OCI-M2 (cell line): ENCODE data around the gene MATCAP1.
A peak's percentile ranks its signal among the peaks of the same experiment; 100 is the strongest.

Experiments used
- DNase-seq: peaks from one replicate; lab custom pipeline; 2025; ENCODE audit not compliant: unreplicated experiment; lab: John Stamatoyannopoulos, UW

The MATCAP1 gene

DNA sequence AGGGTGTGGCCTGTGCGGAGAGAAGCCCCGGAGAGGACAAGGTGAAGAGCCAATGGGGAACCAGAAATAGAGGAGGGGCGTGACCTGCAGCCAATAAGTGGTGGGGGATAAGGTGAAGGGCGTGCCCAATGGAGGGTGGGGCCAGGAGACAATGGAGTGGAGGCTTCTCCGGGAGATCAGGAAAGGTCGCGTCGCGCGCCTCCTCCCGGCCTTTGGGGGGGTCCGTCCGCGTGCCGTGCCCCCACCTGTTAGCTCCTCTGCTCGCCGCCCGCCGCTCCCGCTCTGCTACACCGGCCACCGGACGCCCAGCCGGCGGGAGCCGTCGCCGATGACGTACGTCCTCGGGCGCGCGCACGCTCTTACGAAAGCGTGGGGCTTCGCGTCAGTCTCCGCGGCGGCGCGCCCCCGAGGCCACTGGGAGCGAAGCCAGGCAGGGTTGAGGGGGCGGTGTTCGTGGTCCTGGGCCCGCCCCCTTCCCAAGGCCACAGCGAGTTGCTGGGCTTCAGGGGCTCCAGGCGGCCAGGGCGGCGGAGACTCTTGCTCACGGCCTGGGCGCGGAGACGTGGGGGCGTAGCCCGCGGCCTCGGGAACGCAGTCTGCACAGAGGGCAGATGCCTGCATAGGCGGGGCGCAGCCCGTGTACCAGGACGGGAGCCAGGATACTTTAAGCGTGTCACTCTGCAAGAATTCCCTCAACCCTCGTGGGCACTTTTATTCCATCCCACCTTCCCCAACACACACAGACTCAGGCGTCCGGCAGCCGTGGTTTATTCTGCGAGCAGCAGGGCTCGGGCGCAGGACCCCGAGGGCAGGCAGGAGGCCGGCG is at the start of gene MATCAP1:
MATCAP1 (minus strand) TSS at position 337 of the 826 bp plus-strand sequence. CDS start 3,353 bp downstream, outside the sequence.
- DNase-seq = peak; percentile 80

DNA sequence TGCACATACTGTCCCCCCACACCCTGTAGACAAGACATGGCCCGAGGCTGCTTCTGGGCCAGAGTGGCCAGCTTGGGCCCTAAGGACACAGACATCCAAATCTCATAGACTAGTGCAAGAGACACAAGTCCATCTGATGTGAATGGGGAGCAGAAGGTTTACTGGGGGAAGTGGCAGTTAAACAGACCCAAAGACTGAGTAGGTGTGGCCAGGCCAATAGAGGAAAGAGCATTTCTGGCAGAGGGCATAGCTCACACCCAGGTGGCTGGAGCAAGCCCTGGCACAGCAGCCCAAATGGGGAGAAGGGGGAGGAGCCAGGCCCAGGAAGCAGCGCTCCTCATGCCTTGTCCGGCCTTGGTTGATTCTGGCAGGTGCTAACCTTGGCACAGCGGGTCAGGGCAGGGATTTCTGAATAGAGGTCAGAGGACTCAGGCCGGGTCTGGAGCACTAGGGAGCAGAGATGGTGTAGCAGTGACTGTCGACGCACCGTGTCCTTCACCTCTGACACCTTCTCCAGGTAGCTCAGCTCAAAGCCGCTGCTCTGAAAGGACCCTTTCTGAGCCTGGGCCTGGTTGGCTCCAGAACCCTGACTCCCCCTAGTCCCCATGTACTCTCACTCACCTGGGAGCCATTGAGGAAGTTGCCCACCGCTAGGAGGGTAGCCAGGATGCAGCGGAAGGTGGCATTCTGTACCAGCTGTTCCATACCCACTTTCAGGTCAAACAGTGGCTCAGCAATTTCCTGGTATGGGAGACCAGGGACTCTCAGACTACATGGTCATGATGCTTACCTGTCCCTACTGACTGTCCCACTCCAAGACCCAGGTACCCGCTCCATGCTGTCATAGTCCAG is 47.3 kb upstream of the MATCAP1 start:
- DNase-seq = no peak

DNA sequence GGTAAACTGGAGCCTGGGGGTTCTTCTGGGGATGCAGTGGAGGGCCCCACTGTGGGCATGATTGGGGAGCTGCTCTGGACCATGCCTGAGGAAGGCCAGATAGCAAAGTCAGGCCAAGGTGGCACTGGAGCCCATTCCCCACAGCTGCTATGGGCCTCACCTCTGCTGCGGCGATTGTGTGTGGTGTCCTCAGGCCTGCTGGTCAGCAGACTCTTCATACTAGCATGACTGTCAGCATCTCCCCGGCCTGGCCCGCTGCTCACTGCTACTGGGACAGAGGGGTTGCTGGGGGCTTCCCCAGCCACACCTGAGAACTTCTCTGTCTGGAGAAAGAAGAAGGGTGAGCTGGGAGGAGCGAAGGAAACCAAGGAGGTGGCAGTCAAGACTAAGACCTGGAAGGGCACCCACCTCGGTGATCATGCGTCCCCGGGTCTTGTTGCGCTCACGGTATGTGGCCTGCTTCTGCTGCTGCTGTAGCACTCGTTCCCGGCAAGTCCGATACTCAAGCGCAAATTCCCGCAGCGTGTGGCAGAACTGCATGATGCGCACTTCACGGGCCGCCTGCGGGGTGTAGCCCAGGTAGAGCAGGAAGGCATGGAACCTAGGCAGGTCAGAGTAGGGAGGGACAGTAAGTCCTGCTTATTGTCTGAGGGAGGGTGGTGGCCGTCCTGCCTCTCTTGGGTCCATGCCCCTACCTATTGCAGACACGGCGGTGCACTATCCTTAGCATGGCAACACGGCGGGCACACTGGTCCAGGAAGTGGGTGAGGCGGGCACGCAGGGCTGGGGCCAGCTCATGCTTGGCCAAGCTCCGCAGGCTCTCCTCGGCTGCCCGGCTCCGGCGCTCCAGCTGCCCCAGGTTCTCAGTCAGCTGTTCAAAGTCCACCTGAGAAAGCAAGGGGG is 46.4 kb upstream of the MATCAP1 start:
- no peak for DNase-seq

DNA sequence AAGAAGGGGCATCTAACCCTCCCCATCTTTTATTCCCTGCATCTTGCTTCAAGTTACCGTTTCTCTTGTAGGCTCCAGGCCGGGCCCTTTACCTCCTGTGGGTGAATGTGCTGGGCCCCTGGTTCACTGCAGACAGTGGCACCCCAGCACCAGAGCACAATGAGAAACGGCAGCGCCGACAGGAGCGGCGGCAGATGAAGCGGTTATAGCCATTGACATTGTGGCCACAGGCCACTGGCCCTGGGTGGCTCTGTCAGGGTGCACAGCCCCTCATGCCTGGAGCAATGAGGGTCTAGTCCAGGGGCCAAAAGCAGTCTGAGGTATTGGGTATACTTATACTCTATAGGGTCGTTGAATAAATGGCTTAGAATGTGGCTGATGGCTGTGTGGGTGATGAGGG is 45.1 kb upstream of the MATCAP1 start:
- no peak for DNase-seq

DNA sequence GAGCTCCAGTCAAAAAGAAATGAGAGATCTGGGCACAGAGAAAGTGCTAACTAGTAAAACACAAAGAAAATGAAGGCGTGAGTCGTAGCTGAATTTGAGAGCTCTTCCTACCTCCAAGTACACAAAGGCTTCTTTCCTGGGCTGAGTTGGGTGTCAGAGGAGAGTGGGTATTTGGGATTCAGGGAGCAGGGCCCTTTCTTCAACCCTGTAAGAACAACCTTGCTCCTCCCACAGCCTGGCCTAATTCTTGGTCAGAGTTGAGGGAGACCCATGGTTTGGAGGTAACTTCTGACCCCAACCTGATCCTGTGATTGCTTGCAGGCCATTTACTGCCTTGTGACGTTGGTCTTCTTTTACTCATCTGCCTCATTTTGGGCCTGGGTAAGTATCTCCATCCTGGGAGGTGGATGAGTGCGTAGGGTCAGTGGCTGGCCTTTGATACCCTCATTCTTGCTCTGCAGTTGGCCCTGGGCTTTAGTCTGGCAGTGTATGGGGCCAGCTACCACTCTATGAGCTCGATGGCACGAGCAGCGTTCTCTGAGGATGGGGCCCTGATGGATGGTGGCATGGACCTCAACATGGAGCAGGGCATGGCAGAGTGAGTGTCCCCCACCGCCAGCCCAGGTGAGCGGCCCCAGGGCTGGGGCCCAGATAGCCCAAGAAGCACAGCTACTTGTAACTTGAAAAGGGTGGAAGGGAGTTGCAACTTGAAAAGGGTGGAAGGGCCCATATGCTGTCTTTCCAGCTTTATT is 44.4 kb upstream of the MATCAP1 start:
- DNase-seq = no peak

DNA sequence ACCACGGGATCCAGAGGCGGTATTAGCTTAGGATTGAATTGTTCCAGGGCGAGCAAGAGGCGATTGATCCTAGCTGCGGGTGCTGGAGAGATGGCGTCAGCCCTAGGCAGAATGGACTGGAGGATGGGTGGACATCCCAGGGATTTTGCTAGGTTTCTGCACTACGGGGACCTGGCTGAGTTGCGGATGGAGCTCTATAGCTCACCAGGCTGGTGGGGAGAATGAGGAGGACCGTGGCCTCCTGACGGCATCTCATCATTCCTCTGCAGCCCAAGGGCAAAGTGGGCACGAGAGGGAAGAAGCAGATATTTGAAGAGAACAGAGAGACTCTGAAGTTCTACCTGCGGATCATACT is 43.8 kb upstream of the MATCAP1 start:
- no peak for DNase-seq

DNA sequence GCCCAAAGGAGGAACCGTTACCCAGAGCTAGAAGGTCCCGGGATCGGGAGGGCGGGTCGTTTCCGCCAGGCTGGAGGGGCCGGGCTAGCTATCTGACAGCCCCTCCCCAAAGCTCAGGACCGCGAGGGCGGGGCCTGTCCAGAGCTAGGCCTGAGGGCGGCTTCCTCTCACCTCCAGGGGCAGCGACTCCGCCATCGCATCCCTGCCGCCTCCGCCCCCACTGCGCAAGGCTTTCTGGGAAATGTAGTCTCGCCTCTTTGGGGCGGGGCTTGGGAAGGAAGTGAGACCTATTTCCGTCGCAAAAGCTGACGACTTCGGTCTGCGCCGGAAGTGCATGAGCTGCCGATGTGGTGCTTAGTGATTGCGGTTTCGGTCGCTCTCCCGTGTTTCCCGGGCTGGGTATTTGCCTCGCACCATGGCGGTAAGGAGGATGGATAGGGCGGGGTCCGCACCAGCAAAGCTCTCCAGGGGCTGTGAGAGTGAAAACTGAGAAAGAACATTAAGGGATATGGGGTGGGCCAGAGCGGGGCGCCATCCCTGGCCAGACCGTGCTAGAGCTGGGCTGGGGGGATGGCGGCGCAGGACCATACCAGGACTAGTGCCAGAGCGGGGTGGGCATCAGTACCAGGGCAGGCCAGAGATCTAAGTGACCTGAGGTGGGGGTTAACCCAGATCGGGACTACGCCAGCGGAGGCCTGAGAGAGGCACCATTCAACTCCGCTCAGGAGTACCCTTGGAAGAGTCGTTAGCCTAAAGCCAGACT is 43.2 kb upstream of the MATCAP1 start, which contains the start of gene TMEM208:
TMEM208 (plus strand) TSS at position 327 of the 763 bp plus-strand sequence; CDS start at position 416, 89 bp downstream.
- DNase-seq = peak; percentile 71

DNA sequence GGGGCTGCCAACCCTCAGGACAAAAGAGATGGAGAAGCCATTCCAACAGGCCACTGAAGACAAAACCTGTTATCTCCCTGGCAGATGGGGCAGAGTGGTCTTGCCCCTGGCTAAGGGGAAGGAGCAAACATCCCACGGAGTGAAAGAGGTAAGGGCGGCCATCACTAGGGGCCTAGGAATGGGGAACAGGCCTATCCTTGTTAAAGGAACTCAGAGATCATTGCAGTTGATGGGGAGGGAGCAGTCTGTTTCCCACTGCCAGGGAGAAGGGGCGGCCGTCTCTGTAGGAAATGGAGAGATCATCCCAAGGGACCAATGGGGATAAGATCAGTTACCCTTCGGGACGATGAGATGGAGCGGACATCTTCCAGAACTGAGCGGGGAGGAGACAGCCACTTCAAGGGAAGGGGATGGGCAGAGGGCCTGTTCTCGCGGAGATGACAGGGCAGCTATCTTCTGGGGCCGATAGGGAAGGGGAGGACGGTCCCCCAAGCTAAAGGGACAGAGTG is 42.6 kb upstream of the MATCAP1 start:
- DNase-seq = no peak

DNA sequence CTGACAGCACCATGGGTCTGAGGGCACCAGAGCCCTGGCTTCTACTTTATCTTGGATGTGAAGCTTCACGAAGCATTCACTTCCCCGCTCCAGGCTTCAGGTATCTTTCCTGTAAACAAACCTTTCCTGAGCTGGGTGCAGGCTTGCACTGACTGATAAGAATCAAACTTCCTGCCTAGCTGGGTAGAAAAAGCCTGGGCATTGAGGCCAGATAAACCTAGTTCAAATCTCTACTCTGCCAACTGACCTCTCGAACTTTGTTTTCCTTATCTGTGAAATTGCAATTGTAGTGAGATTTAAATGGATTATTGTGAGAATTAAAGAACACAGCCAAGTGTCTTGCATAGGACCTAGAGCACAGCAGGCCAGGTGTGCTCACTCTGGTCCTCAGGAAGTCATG is 40.2 kb upstream of the MATCAP1 start:
- DNase-seq = no peak

DNA sequence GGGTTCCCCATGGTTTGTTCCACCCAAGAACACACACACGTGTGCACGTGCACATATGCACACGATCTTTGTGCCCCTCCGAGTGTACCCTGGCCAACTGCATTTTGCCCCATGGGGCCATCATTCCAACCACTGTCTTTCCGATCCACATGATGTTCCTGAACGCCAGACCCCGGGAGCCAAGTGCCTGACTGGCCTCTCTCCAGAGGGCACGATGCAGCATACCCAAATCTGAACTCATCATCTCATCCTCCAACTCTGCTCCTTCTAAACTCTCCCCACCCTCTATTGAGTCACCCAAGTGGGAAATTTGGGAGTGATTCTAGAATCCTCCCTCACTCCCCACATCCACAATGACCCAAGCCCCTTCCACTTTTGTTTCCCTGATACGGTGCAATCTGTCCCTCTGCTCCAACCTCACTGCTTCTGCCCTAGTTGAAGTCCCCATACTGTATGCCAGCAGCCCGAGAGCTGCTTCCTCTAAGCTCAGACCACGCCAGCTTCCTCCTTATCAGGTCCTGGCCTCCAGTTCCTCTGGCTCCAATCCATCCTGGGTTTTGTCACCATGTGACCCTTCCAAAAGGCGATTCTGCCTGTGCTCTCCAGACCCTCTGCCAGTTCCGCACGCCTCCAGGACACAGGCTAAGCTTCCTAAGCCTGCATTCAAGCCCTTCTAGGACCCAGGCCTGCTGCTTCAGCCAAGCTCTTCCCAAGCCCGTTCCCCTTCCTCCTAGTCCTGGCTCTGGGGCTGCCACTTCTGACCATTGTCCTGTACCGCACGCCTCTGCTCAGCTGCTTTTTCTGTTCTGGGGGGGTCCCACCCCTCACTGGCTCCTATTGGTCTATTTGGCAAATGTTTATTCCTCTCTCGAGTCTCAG is 33.1 kb upstream of the MATCAP1 start:
- DNase-seq = no peak

DNA sequence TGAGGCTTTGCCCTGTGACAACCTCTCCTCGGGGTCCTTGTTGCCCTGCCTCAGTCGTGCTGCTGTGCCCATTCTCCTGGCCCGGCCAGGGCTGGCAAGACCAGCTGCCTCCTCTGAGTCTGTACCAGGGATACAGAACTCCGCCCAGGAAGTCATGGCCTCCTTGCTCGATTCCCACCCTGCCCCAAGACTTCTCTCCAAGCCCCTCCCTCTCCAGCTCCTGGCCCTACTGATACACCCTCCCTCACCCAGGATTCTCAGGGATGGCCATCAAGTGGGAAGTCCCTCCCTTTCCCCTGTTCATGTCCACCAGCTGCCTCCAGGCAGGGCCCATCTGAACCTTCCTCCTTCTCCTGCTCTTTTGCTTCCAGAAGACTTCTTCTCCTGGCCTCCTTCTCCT is 31.9 kb upstream of the MATCAP1 start:
- no peak for DNase-seq

DNA sequence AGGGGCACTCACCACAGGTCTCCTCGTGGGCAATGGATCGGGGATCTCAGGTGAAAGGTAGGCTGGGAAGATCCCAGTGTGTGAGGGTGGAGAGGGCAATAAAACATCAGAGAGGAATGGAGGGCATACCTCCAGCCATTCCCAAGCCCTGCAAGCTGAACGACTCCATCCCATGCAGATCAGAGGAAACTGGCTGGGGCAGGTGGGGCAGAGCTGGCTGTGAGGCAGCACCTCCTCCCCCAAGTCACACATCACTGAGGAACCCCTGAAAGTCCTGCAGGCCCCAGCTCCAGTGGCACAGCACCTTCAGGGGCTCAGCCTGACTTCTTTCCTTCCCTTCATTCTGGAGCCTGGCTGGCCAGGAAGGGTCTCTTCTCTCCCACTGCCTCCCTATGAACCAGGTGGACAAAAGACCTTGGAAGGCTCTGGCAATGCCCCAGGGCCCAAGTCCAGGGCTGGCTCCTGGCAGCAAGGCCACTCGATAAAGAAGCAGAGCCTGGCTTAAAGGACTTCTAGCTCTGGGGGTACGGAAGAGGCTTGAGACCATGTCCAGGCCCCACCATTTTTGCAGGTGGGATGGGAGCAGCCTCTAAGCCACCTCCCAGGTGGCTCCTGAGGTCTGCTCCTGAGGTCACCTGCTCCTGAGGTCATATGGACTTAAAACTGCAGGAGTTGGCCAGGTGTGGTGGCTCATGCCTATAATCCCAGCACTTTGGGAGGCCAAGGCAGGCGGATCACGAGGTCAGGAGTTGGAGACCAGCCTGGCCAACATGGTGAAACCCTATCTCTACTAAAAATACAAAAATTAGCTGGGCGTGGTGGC is 29.6 kb upstream of the MATCAP1 start:
- DNase-seq = no peak

DNA sequence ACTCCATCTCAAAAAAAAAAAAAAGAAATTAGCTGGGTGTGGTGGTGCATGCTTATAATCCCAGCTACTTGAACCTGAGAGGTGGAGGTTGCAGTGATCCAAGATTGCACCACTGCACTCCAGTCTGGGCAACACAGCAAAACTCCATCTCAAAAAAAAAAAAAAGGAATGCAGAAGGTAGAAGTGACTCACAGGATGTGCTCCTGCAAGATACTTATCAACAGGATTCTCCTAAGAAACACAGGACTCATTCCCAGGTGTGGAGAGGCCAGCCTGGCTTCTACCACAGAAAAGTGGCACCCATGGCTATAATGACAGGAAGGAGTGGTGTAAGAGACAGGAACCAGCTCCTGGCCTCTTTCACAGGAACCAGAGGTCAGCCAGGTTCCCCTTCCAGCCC is 29.0 kb upstream of the MATCAP1 start:
- no peak for DNase-seq

DNA sequence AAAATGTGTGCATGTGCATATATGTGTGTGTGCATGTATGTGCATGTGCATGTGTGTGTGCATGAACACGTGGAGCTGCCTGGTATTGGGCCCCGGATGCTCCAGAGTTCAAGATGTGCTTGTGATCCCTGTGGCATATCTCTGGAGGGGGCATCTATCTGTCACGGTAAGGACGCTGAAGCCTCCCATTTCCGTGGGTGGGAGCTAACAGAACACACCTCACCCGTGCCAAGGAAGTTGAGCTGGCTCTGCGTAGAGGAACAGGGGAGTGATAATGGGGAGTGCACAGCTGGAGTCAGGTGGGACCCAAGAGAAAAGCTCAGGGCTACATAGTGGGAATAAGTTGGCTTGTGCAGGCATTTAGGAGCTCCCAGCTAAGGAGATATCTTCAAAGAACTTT is 27.9 kb upstream of the MATCAP1 start:
- DNase-seq = no peak

DNA sequence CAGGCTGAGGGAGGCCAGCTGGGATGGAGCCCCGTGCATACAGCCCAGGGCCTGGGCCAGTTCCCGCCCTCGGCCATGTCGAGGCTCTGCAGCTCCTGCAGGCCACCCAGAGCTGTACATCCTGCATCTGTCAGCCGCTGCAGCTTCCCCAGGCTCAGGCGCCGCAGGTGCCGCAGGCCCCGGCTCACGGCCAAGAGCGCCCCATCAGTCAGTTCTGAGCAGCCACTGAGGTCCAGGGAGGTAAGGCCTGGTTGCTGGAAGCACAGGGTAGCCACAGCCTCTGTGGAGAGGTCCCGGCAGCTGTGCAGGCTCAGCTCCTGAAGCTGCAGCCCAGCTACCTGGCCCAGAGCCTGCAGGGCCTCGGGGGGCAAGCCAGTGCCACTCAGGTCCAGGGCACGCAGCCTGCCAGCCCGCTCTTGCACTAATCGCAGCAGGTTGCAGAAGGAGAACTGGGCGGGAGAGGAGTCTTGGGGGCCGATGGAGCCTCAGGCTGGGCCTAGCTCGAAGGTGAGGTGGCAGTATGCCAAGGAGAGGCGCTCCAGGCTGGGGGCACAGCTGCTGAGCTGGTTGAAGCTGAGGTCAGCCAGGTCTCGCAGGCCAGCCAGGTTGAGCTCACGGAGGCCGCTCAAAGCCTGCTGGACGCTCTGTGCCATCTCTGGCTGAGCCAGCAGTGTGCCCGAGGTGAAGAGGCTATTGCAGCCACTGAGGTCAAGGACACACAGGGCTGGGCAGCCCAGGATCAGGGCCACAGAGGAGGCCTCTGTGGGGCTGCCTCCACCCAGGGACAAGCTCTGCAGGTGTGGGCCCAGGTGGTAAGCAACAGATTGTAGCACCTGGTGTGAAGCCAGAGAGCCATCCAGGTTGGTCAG is 26.5 kb upstream of the MATCAP1 start:
- no peak for DNase-seq

DNA sequence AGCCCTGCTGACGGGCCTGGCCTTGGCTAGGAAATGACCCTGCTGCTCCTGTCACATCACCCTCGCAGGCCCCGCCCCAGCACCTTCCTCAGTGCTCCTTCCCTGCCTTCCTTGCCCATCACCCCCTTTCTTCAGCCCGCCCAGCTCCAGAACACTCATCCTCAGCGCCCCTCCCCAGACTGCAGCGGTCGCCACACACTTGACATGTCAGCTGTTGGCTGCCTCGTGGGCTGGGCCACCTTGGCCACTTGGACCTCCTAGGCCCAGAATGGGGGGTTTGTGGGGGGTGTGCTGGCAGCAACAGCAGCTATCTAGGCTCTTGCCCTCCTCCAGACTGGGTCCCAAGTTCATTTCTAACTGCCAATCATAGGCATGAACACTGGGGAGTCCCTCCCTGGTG is 25.8 kb upstream of the MATCAP1 start:
- no peak for DNase-seq
